Measurements from ENCODE around the gene DIAPH2.

- TF ChIP-seq TAF1 (IDR thresholded peaks at IDR 0.05; ENCODE audit: low read depth, low read length) = no peak
- no peak for TF ChIP-seq POLR2A (IDR thresholded peaks at IDR 0.05; ENCODE audit: low read depth, low read length)
Measured at GRCh38 chrX:97628807-97629596, 944.4 kb downstream of the DIAPH2 start.

Measured in GM12891 (cell line).